Natural killer cell (primary cell): ENCODE results near the gene SLC38A2. TPM values are rescaled to one million over a fixed set of nuclear protein-coding genes. Genes with fewer than 3 reads are reported as not detected.

Experiments
- ATAC-seq, 3 donors: fragments of 150-1000 bp in 2 of 3; fragments of 200-7000 bp in 1 of 3; cut with Tn5 transposase; 1 replicate in 1 of 3; 2 replicates in 2 of 3; pipeline ENCODE4 v1.10.0; 2021; ENCODE audit warnings: mild to moderate bottlenecking in 2 of 3, moderate library complexity in 2 of 3
- DNase-seq, 2 donors: peaks; one replicate each; pipeline versions ENCODE4 v3.0.0 to v3.0.0-alpha.2; 2013 to 2021; ENCODE audit warnings: mixed read lengths in 1 of 2
- H3K27ac ChIP-seq: one replicate; pipeline ENCODE4 v1.5.1; 2013; ENCODE audit warnings: mild to moderate bottlenecking, low read length
- H3K27me3 ChIP-seq: one replicate; pipeline ENCODE4 v1.6.1; 2013; ENCODE audit warnings: low read length; ENCODE audit not compliant: control insufficient read depth, insufficient read depth
- H3K36me3 ChIP-seq: one replicate; pipeline ENCODE4 v1.6.1; 2013; ENCODE audit warnings: low read length; ENCODE audit not compliant: control insufficient read depth, insufficient read depth
- H3K4me1 ChIP-seq: one replicate; pipeline ENCODE4 v1.6.1; 2013; ENCODE audit warnings: low read length; ENCODE audit not compliant: control insufficient read depth, insufficient read depth
- H3K4me3 ChIP-seq: one replicate; pipeline ENCODE4 v1.5.1; 2013; ENCODE audit warnings: low read length
- H3K9me3 ChIP-seq: one replicate; pipeline ENCODE4 v1.6.1; 2013; ENCODE audit warnings: low read length; ENCODE audit not compliant: control insufficient read depth, insufficient read depth
- H3K27ac Mint-ChIP-seq, 2 donors: one replicate each; pipeline ENCODE4 v1.8.0; 2022; ENCODE audit warnings: mild to moderate bottlenecking in 2 of 2, mixed read lengths in 2 of 2, moderate library complexity in 1 of 2
- H3K27me3 Mint-ChIP-seq, 2 donors: one replicate each; pipeline ENCODE4 v1.8.0; 2022; ENCODE audit warnings: low read depth in 2 of 2, mixed read lengths in 2 of 2
- H3K36me3 Mint-ChIP-seq: one replicate; pipeline ENCODE4 v1.8.0; 2022; ENCODE audit warnings: mixed read lengths
- H3K4me1 Mint-ChIP-seq, 2 donors: one replicate each; pipeline ENCODE4 v1.8.0; 2022; ENCODE audit warnings: mixed read lengths in 2 of 2
- H3K4me3 Mint-ChIP-seq: one replicate; pipeline ENCODE4 v1.8.0; 2022; ENCODE audit warnings: mild to moderate bottlenecking, moderate library complexity, mixed read lengths
- H3K9me3 Mint-ChIP-seq, 2 donors: one replicate each; pipeline ENCODE4 v1.8.0; 2022; ENCODE audit warnings: mixed read lengths in 2 of 2
- WGBS: methylation state at CpG from one replicate; pipeline ENCODE4 v1.1.7; 2013; ENCODE audit warnings: missing lambda C conversion rate; ENCODE audit not compliant: insufficient coverage; 5-methylcytosine and 5-hydroxymethylcytosine counted together
- intact Hi-C: fragments of 100-400 bp; cut with micrococcal nuclease; formaldehyde crosslinking; loops from one replicate; pipeline ENCODE4 v1.14.2; 2022
- total RNA-seq, 4 donors: library from RNA; stranded (reverse); fragments of 120-200 nt in 1 of 4; gene quantifications; one replicate each; pipeline versions ENCODE4 v1.2.3 to v1.2.4, GENCODE V29; 2013 to 2022
- TF ChIP-seq, protein P1 (sequence below): fragments of 200-600 bp; IDR thresholded peaks from one replicate; pipeline ENCODE4 v1.8.0; 2022; ENCODE audit warnings: antibody characterized with exemption

The SLC38A2 gene
- total RNA-seq, 3 donors from 2014 or later (not counting 1 experiment from before 2014, with no cell fraction given) = 131 to 241 (median 167) TPM

DNA sequence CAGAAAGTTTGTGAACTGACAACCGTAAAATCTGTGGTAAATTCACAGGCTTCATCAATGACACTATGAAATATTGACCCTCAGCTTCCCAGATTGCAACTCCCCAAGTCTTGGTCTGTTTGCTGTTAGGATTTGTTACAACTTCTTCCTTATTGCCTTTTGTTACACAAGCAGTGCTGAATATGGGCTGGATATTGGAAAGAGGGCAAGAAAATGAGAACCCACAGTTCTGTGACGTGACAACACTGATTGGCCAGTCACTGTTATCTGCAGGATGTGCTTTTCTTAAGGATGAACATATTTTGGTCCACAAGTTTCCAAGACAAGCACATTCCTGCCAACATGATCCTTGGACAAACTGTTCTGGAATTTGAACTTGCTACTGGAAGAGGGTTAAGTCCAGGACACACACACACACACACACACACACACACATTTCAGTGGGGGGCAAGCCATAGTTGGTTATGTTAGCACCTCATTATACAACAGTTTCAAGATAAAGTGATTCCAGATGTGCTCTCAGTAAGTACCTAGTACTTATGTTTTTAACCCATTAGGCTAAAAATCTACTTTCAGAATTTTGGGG, 16.6 kb upstream of the SLC38A2 start:
- Mint-ChIP-seq H3K27me3 (no peaks in the 10 kb centered on the region), H3K9me3 (no peaks in the 10 kb centered on the region), H3K27ac (peak overlapping the region in 1 of 2 donors; percentile 62), H3K4me1 (peaks cover 24 to 28% of the 10 kb centered on the region in 2 donors), H3K36me3 (peaks cover 14% of the 10 kb centered on the region), H3K4me3 (no peak overlapping the region)
- WGBS = 93% methylated on average over 1 of the region's 2 CpGs
- no peak overlapping the region for H3K4me3 ChIP-seq
- intact Hi-C loops = no loop called here
- TF ChIP-seq, protein P1, sequence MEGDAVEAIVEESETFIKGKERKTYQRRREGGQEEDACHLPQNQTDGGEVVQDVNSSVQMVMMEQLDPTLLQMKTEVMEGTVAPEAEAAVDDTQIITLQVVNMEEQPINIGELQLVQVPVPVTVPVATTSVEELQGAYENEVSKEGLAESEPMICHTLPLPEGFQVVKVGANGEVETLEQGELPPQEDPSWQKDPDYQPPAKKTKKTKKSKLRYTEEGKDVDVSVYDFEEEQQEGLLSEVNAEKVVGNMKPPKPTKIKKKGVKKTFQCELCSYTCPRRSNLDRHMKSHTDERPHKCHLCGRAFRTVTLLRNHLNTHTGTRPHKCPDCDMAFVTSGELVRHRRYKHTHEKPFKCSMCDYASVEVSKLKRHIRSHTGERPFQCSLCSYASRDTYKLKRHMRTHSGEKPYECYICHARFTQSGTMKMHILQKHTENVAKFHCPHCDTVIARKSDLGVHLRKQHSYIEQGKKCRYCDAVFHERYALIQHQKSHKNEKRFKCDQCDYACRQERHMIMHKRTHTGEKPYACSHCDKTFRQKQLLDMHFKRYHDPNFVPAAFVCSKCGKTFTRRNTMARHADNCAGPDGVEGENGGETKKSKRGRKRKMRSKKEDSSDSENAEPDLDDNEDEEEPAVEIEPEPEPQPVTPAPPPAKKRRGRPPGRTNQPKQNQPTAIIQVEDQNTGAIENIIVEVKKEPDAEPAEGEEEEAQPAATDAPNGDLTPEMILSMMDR = no peak
- H3K4me1 ChIP-seq = peaks cover 20% of the 10 kb centered on the region
- H3K27me3 ChIP-seq = no peaks in the 10 kb centered on the region
- H3K36me3 ChIP-seq = peaks cover 6% of the 10 kb centered on the region
- H3K9me3 ChIP-seq = no peaks in the 10 kb centered on the region
- no peak overlapping the region for H3K27ac ChIP-seq
- ATAC-seq = no peak
- no peak for DNase-seq

DNA sequence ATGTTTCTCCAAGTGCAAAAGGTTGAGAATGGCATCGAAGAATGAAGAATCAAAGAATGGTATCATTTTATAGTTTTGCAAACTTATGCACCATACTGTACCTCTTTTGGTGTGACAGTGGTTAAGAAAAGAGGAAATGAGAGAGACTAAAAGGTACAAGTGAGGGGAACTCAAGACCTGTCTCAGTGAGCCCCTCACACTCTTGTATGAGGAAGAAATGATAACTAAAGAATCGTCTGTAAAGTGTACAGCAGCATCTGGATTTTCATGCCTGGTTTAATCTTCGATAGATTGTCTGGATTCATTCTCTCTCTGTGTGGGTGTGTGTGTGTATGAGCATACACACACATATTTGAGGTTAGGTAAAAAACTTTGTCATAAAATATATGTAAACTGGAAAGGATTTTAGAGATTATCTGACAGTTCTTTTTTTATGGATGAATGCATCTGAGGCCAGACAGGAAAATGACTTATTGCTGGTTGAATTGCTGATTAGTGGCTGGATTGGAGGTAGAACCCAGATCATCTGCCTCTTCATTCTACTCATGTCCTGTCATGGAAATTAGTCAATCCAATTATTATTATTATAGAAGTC, 16.0 kb upstream of the SLC38A2 start:
- ATAC-seq (no peak), DNase-seq (no peak)
- no peak overlapping the region for H3K4me3 ChIP-seq
- H3K4me1 ChIP-seq = peaks cover 22% of the 10 kb centered on the region
- 54% methylated on average over 2 of the region's 3 CpGs for WGBS
- Mint-ChIP-seq H3K27me3 (no peaks in the 10 kb centered on the region), H3K36me3 (peaks cover 14% of the 10 kb centered on the region), H3K9me3 (no peaks in the 10 kb centered on the region), H3K27ac (peak overlapping the region in 1 of 2 donors; percentile 62), H3K4me1 (peaks cover 30 to 33% of the 10 kb centered on the region in 2 donors), H3K4me3 (no peak overlapping the region)
- H3K36me3 ChIP-seq = peaks cover 5% of the 10 kb centered on the region
- H3K27ac ChIP-seq = no peak overlapping the region
- no peaks in the 10 kb centered on the region for H3K27me3 ChIP-seq
- no peaks in the 10 kb centered on the region for H3K9me3 ChIP-seq
- TF ChIP-seq, protein P1 = no peak
- intact Hi-C loops = no loop called here

DNA sequence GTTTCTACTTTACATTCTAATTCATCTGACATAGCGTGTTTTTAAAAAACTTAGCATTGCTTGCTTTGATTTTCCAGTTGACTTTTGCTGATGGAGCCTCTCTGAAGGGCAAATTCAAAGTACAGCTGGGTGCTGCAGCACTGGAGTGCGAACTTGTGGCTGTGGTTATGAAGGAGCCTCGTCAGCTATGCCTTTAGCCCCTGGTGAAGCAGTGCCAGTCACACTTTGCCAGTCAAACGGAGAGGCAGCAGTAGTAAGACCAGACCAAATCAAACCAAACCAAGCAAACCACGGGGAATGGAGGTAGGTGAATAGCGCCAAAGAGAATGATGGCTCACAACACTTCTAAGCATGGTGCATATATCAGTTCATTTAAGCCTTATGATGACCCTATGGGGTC, 15.1 kb upstream of the SLC38A2 start:
- DNase-seq = peak in 1 of 2 donors; percentile 37

More for the DNA sequence above, 15.1 kb upstream of the SLC38A2 start:
- Histone ChIP-seq H3K27me3 (no peaks in the 10 kb centered on the region), H3K36me3 (peaks cover 3% of the 10 kb centered on the region), H3K4me1 (peaks cover 25% of the 10 kb centered on the region), H3K27ac (peak overlapping the region; percentile 27), H3K9me3 (no peaks in the 10 kb centered on the region), H3K4me3 (no peak overlapping the region)
- intact Hi-C loops = no loop called here
- Mint-ChIP-seq H3K4me1 (peaks cover 35 to 39% of the 10 kb centered on the region in 2 donors), H3K4me3 (peak overlapping the region; percentile 7), H3K27me3 (no peaks in the 10 kb centered on the region), H3K27ac (peak overlapping the region in 1 of 2 donors; percentile 62), H3K9me3 (no peaks in the 10 kb centered on the region), H3K36me3 (peaks cover 14% of the 10 kb centered on the region)
- no peak for ATAC-seq
- TF ChIP-seq, protein P1 = no peak
- 22% methylated on average over 6 of the region's 6 CpGs for WGBS
